ENCODE data around the gene ATXN7L1. TPM values are rescaled to one million over a fixed set of nuclear protein-coding genes. Genes with fewer than 3 reads are reported as not detected.

The ATXN7L1 gene
- total RNA-seq, 4 donors from 2014 or later: 4.6 to 12.5 (median 10.1) TPM

DNA sequence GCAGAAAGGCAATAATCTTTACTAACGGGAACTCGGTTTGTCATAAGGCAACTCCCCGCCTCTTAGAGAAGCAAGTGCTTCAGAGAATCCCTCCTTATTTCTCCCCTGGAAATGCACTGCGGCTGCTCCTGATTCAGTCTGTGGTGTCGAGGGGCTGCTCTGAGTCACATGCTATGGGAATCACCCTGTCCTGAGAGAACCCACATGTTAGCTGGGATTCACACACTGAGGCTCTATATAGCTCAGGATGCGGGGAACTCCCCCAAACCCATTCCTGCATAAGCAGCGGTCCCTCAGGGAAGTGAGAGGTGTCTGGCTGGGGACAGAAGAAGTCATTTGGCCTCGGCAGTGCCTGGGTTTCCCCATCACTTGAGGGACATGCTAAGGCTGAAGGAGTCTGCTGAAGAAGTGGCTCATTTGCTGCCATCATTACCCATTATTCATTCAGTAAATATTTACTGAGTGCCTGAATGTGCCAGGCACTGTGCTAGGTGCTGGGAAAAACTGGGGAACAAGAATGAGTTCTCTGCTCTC, 87.5 kb downstream of the ATXN7L1 start:
- TF ChIP-seq POLR2A (IDR thresholded peaks at IDR 0.05; ENCODE audit: low read depth): no peak
- TF ChIP-seq EP300 (IDR thresholded peaks at IDR 0.05): no peak
- no peak for TF ChIP-seq POLR2AphosphoS5 (IDR thresholded peaks at IDR 0.05)
- no peak for TF ChIP-seq CTCF (IDR thresholded peaks at IDR 0.05)
- Histone ChIP-seq H3K4me1 (peaks cover 0 to 10% (median 0%) of the 10 kb centered on the region in 4 donors), H3K27ac (replicated peaks in 1 of 4) (no peak overlapping the region), H3K4me3 (no peak overlapping the region), H3K27me3 (no peaks in the 10 kb centered on the region), H3K36me3 (peaks cover 0 to 19% (median 8%) of the 10 kb centered on the region in 4 donors), H3K9me3 (no peaks in the 10 kb centered on the region)
- intact Hi-C loops (cut with DNase I): no loop called here
- WGBS: 94% methylated on average over 8 of the region's 8 CpGs
- no peak for DNase-seq (ENCODE audit: extremely low spot score)

GRCh38 chr7:105788356-105788755, 88.0 kb downstream of the ATXN7L1 start:
- no peak overlapping the region for H3K4me3 ChIP-seq
- no peaks in the 10 kb centered on the region for H3K9me3 ChIP-seq
- intact Hi-C loops (cut with DNase I): no loop called here
- H3K4me1 ChIP-seq: peaks cover 0 to 10% (median 0%) of the 10 kb centered on the region in 4 donors
- 92% methylated on average over 7 of the region's 15 CpGs for WGBS
- peaks cover 0 to 19% (median 8%) of the 10 kb centered on the region in 4 donors for H3K36me3 ChIP-seq
- DNase-seq (ENCODE audit: extremely low spot score): no peak
- no peaks in the 10 kb centered on the region for H3K27me3 ChIP-seq
- H3K27ac ChIP-seq (replicated peaks in 1 of 4): no peak overlapping the region
- TF ChIP-seq CTCF (IDR thresholded peaks at IDR 0.05) (no peak), POLR2AphosphoS5 (IDR thresholded peaks at IDR 0.05) (no peak), POLR2A (IDR thresholded peaks at IDR 0.05; ENCODE audit: low read depth) (no peak), EP300 (IDR thresholded peaks at IDR 0.05) (no peak)

DNA sequence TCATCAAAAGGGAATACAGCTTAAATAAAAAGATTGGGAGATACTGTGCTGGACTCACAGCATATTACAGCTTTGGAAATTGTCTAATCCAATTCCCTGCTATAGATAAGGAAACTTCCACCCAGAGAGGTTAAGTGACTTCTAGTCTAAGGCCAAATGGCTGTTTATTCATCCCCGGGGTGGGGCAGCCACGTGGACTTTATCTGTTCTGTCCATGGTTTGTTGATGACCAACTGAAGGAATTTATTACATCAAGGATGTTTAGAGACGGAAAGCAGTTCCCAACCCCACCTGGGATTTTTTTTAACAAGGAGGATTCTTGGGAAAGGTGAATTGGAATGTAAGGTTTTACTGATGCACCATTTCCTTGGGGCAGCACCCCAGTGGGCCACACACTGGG, 88.6 kb downstream of the ATXN7L1 start:
- no peak for DNase-seq (ENCODE audit: extremely low spot score)
- no peak for TF ChIP-seq POLR2AphosphoS5 (IDR thresholded peaks at IDR 0.05)
- no peak for TF ChIP-seq CTCF (IDR thresholded peaks at IDR 0.05)
- TF ChIP-seq POLR2A (IDR thresholded peaks at IDR 0.05; ENCODE audit: low read depth): no peak
- TF ChIP-seq EP300 (IDR thresholded peaks at IDR 0.05): no peak
- H3K4me3 ChIP-seq: no peak overlapping the region
- peaks cover 0 to 10% (median 0%) of the 10 kb centered on the region in 4 donors for H3K4me1 ChIP-seq
- no peaks in the 10 kb centered on the region for H3K27me3 ChIP-seq
- intact Hi-C loops (cut with DNase I): no loop called here
- WGBS: 63% methylated on average over 3 of the region's 3 CpGs
- H3K9me3 ChIP-seq: no peaks in the 10 kb centered on the region
- H3K36me3 ChIP-seq: peaks cover 0 to 19% (median 8%) of the 10 kb centered on the region in 4 donors
- H3K27ac ChIP-seq (replicated peaks in 1 of 4): no peak overlapping the region

- intact Hi-C loops (cut with DNase I): no loop called here
- no peaks in the 10 kb centered on the region for H3K9me3 ChIP-seq
- H3K4me3 ChIP-seq: no peak overlapping the region
- peaks cover 0 to 19% (median 8%) of the 10 kb centered on the region in 4 donors for H3K36me3 ChIP-seq
- no peaks in the 10 kb centered on the region for H3K27me3 ChIP-seq
- DNase-seq (ENCODE audit: extremely low spot score): no peak
- no peak for TF ChIP-seq CTCF (IDR thresholded peaks at IDR 0.05)
- no peak for TF ChIP-seq POLR2AphosphoS5 (IDR thresholded peaks at IDR 0.05)
- no peak for TF ChIP-seq EP300 (IDR thresholded peaks at IDR 0.05)
- TF ChIP-seq POLR2A (IDR thresholded peaks at IDR 0.05; ENCODE audit: low read depth): no peak
- H3K27ac ChIP-seq (replicated peaks in 1 of 4): no peak overlapping the region
- 95% methylated on average over 10 of the region's 10 CpGs for WGBS
- peaks cover 0 to 10% (median 0%) of the 10 kb centered on the region in 4 donors for H3K4me1 ChIP-seq
These were observed 89.6 kb downstream of the ATXN7L1 start for GRCh38 chr7:105786520-105787470.

Measured in esophagus muscularis mucosa (tissue), 4 donors.